ENCODE measurements around the gene RARRES2.
"Not testable (repeated sequence)": the region's sequence is repeated elsewhere in the genome, so short reads cannot be mapped to it uniquely, and the experiment has no call there.

Gene RARRES2

DNA sequence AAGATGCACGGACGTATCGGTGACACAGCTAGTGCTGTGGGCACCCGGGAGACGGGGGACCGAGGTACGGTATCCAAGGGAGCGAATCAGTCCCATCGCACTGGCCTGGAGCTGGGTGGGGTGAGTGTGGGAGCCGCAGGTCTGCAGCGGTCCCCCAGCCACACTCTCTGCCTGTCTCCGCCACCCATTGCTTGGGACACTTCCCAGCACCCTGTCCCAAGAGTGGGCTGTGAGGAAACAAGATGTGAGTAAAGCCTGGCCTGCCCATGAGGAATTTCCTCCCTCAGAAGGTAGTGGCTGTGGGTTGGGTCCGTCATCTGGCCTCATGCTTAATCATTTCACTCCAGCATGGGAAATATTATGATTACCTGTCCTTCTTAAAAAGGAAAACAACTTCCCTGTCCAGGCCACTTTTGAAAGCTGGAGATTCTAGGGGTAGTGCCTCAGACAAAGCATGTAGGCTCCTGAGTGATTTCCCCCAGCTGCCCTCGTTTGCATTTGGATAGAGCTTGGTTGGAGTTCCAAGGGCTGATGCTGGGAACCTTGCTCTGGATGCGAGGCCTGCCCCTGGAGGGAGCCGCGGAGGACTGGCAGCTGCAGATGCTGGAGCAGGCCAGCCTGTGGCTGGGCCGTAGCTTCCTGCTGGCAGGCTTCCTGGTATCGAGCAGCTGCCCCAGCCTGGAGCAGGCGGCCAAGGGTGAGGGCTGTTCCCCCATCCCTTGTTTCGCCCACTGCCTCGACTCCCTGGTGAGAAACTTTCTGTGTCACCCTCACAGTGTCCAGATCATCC, 11.9 kb downstream of the RARRES2 start:
- Mint-ChIP-seq H3K4me3 (no peak overlapping the region), H3K27me3 (ENCODE audit: low read depth) (no peaks in the 10 kb centered on the region), H3K9me3 (no peaks in the 10 kb centered on the region), H3K27ac (no peak overlapping the region), H3K4me1 (ENCODE audit: low read depth) (peaks cover 14% of the 10 kb centered on the region), H3K36me3 (ENCODE audit: low read depth) (peaks cover 19% of the 10 kb centered on the region)

DNA sequence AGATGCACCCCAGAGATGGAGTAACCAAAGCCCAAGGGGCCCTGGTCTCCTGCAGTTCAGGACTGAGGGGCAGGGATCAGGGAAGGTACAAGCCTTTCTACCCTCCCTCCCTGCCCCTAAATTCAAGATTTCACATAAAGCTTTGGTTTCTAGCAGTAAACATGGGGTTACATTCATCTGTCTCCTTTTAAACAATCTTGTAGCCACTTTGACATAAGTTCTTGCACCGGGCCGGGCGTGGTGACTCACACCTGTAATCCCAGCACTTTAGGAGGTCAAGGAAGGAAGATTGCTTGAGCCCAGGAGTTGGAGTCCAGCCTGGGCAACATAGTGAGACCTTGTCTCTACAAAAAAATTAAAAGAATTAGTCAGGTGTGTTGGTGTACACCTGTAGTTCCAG, 14.1 kb downstream of the RARRES2 start:
- Mint-ChIP-seq H3K36me3 (ENCODE audit: low read depth) (peaks cover 30% of the 10 kb centered on the region), H3K9me3 (no peaks in the 10 kb centered on the region), H3K27ac (no peak overlapping the region), H3K27me3 (ENCODE audit: low read depth) (no peaks in the 10 kb centered on the region), H3K4me3 (no peak overlapping the region), H3K4me1 (ENCODE audit: low read depth) (peaks cover 25% of the 10 kb centered on the region)

DNA sequence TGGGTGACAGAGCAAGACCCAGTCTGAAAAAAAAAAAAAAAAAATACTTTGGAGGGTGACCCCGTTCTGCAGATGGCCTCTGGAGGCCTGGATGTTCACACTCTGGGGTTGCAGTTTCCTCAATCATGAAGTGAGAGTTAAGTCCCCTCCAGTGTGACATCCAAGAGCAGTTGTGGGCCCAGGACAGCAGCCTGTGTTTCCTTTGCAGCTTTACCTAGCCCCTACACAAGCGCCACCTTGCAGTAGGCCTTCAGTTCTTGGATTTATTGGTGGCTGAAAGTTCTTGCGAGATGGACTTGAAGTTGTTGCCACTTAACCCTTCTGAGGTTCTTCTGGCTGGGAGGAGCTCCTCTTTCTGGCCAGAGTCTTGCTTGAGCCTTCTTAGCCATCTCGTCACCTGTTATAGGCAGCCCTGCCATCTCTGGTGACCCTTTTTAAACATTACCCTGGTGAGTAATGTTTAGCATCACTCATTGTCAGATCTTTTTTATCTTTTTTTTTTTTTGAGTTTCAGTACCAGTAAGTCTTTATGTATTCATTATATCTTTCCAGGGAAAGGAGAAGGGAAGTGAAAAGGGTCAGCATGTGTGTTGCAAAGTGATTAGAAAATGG, 14.7 kb downstream of the RARRES2 start:
- H3K36me3 Mint-ChIP-seq (ENCODE audit: low read depth) = peaks cover 30% of the 10 kb centered on the region

DNA sequence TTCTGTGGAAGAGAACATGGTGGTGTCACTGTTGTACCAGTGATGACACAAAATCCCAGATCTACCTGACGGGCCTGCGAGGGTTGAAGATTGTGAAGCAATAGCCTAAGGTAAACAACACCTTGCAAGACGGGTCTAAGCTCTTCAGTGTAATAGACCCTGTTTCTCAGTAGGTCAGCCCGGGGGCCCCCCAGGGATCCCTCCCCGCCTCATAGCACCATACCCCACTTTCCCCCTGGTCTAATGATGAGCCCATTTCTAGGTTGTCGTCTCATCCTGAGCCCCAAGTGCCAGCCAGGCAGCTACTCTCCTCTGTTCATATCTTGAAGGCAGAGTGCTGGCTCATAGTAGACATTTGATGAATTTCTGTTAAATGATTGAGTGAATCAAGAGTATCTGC, 15.5 kb downstream of the RARRES2 start:
- Mint-ChIP-seq H3K9me3 (no peaks in the 10 kb centered on the region), H3K27me3 (ENCODE audit: low read depth) (no peaks in the 10 kb centered on the region), H3K27ac (peak overlapping the region; percentile 26), H3K4me3 (no peak overlapping the region), H3K4me1 (ENCODE audit: low read depth) (peaks cover 36% of the 10 kb centered on the region), H3K36me3 (ENCODE audit: low read depth) (peaks cover 33% of the 10 kb centered on the region)

More for the DNA sequence above, 14.7 kb downstream of the RARRES2 start:
- Mint-ChIP-seq H3K27me3 (ENCODE audit: low read depth) (no peaks in the 10 kb centered on the region), H3K4me3 (no peak overlapping the region), H3K9me3 (no peaks in the 10 kb centered on the region), H3K27ac (peak overlapping the region; percentile 1), H3K4me1 (ENCODE audit: low read depth) (peaks cover 29% of the 10 kb centered on the region)

DNA sequence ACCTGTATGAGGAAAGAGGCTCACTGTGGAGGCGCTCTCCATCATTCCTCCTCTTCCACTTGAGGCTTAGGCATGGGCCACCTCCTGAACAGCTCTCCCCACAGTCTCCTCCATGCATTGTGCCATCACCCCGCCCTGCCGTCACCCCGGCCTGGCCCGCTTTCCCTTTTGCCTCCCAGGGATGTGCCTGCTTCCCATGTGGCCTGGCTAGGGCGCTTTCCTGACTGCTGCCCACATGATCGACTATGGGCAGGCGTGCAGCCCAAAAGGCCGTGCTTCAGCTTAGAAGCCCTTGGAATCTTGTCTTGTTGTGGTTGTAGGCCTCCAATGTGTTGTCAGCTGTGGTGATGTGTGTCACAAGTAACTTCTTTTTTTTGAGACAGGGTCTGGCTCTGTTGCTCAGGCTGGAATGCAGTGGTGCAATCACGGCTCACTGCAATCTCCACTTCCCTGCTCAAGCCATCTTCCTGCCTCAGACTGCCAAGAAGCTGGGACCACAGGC, 16.3 kb downstream of the RARRES2 start:
- no peaks in the 10 kb centered on the region for H3K27me3 Mint-ChIP-seq (ENCODE audit: low read depth)
- peak overlapping the region; percentile 100 for H3K27ac Mint-ChIP-seq
- H3K36me3 Mint-ChIP-seq (ENCODE audit: low read depth) = peaks cover 37% of the 10 kb centered on the region
- peaks cover 41% of the 10 kb centered on the region for H3K4me1 Mint-ChIP-seq (ENCODE audit: low read depth)
- H3K4me3 Mint-ChIP-seq = peak overlapping the region; percentile 99
- no peaks in the 10 kb centered on the region for H3K9me3 Mint-ChIP-seq

DNA sequence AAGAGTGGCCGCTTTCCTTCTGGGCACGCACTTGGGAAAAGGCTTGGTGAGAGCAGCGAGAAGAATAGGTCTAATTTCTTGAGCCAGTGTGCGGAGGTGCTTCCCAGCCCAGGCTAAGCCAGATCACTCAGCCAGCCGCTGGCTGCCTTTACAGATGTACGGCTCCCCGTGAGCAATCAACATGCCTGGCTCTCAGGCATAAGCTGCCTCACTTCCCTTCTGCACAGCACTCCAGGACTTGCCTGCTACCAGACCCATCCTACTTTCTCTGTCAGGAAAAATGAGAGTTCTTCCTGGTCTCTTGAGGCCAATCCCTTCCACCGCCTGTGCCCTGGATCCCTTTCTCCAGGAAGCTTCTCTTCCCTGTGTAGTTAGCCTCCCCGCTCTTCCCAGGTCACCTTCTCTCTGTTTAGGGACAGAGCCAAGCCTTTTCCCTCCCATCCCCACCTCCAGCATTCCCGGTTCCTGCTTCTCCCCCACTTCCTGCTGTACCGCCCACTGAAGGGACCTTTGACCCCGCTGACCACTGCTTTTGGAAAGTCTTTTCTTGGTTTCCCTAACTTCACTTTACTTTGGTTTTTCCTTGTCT, 17.0 kb downstream of the RARRES2 start:
- H3K4me1 Mint-ChIP-seq (ENCODE audit: low read depth) = peaks cover 45% of the 10 kb centered on the region
- peaks cover 40% of the 10 kb centered on the region for H3K36me3 Mint-ChIP-seq (ENCODE audit: low read depth)
- peak overlapping the region; percentile 99 for H3K4me3 Mint-ChIP-seq

DNA sequence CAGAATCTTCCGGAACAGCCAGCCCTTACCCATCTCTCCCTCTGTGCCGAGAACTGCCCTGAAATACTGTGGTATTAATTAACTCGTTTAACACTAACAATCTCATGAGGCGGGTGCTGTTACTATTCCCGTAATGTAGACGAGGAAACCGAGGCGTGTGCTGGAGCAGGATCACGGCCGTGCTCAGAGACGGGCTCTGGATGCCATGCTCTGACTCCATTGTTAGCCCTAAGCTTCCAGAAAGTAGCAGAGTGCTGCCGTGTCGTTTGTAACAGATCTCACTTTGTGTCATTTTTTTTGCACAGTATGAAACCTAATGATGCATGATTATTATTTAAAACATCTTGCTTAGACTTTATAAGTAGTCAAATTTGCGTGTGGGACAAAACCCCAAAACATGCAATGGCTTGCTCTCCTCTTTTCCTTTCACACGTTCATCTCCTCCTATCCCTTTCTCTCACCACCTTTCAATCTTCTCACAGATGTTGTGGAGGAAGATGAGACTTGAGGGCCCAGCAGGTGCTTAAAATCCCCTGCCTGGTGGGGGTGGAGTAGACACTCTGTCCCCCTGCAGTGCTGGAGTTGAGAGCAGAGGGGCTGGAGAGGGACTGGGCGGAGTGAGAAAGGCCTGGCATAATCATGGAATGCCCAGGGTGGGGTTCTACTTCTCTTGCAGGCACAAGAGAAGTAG, 17.6 kb downstream of the RARRES2 start:
- Mint-ChIP-seq H3K27ac (peak overlapping the region; percentile 100), H3K4me1 (ENCODE audit: low read depth) (peaks cover 45% of the 10 kb centered on the region), H3K4me3 (peak overlapping the region; percentile 99), H3K9me3 (no peaks in the 10 kb centered on the region), H3K27me3 (ENCODE audit: low read depth) (no peaks in the 10 kb centered on the region), H3K36me3 (ENCODE audit: low read depth) (peaks cover 40% of the 10 kb centered on the region)

More for the DNA sequence above, 17.0 kb downstream of the RARRES2 start:
- Mint-ChIP-seq H3K27me3 (ENCODE audit: low read depth) (no peaks in the 10 kb centered on the region), H3K27ac (peak overlapping the region; percentile 100), H3K9me3 (no peaks in the 10 kb centered on the region)

DNA sequence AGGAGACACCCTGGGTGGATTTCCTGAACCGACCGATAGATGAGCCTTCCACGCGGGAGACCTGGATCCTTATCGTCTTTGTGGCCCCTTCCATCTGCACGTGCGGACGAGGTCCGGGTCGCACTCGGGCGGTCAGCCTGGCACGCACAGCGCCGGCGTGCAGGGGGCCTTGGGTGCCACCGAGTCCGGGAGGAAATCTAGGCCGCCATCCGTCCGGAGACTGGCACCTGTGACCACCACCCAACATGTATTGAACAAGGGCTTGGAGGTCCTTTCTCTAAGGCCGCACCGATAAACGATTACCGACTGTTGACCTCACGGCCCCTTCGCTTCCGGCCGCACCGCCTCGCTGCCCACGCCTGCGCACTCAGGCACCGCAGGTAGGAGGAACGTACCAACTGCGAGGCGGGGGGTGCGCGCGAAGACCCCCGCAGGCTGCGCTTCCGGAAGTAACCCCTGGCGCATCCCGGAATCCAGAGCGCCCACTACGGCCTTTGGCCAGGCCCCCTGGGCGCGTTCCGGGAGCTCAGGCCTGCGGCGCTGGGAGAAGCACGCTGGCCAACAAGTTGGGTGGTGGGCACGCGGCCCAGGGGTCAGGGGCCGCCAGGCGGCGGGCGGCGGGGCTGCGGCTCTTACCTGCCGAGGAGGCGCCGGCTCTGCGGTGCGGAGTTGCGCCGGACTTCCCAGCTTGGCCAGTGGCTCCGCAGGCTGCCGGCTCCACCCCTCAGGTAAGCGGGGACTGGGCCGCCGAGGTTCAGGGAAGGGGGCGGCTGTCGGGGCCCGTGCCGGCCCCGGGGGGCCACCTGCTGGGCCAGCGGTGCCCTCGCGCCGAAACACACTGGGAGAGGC, 18.4 kb downstream of the RARRES2 start, which contains the start of the genes ACTR3C and LRRC61:
TSS of gene ACTR3C (minus strand) at position 713 of the 849 bp plus-strand sequence. CDS start 28,249 bp downstream, outside the sequence.
TSS of gene LRRC61 (plus strand) at position 523 of the 849 bp plus-strand sequence. CDS start 13,507 bp downstream, outside the sequence.
- peaks cover 45% of the 10 kb centered on the region for H3K4me1 Mint-ChIP-seq (ENCODE audit: low read depth)
- H3K27ac Mint-ChIP-seq = peak within 1 kb of the TSS; percentile 100
- peaks cover 45% of the 10 kb centered on the region for H3K36me3 Mint-ChIP-seq (ENCODE audit: low read depth)
- H3K9me3 Mint-ChIP-seq = no peaks in the 10 kb centered on the region
- no peaks in the 10 kb centered on the region for H3K27me3 Mint-ChIP-seq (ENCODE audit: low read depth)
- H3K4me3 Mint-ChIP-seq = peak within 1 kb of the TSS; percentile 99

DNA sequence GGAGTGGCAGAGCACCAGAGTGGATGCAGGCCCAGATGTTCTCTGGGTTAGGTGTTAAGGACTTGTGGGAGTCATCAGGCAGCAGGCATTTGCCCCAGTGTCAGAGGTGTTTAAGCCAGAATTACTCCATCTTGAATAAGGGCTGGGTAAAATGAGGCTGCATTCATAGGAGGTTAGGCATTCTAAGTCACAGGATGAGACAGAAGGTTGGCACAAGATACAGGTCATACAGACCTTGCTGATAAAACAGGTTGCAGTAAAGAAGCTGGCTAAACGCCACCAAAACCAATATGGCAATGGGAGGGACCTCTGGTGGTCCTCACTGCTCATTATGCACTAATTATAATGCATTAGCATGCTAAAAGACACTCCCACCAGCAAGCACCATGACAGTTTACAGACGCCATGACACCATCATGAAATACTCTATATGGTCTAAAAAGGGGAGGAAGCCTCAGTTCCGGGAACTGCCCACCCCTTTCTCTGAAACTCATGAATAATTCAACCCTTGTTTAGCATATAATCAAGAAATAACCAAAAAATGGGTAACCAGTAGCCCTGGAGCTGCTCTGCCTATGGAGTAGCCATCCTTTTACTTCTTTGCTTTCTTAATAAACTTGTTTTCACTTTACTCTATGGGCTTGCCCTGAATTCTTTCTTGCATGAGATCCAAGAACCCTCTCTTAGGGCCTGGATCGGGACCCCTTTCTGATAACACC, 19.2 kb downstream of the RARRES2 start:
- H3K27ac Mint-ChIP-seq = peak overlapping the region; percentile 99
- no peaks in the 10 kb centered on the region for H3K9me3 Mint-ChIP-seq
- H3K4me3 Mint-ChIP-seq = peak overlapping the region; percentile 96
- H3K36me3 Mint-ChIP-seq (ENCODE audit: low read depth) = peaks cover 47% of the 10 kb centered on the region
- H3K27me3 Mint-ChIP-seq (ENCODE audit: low read depth) = no peaks in the 10 kb centered on the region
- peaks cover 48% of the 10 kb centered on the region for H3K4me1 Mint-ChIP-seq (ENCODE audit: low read depth)

DNA sequence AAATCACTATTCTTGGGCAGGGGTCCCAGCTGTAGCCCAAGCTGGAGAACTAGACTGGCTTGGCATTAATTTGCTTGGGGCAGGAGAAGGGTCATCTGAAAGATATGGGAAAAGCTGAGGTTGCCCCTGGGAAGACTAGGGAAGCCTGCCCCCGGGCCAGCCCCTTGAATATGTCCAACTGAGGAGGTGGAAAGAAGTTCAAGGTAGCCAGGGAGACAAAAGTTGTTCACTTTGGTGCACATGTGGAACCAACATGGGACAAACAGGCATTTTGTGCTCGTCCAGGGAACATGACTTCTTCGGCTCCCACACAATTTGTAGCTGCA, 19.7 kb downstream of the RARRES2 start:
- Mint-ChIP-seq H3K27me3 (ENCODE audit: low read depth) (no peaks in the 10 kb centered on the region), H3K9me3 (no peaks in the 10 kb centered on the region), H3K4me3 (peak overlapping the region; percentile 96), H3K36me3 (ENCODE audit: low read depth) (peaks cover 44% of the 10 kb centered on the region), H3K4me1 (ENCODE audit: low read depth) (peaks cover 46% of the 10 kb centered on the region), H3K27ac (peak overlapping the region; percentile 99)

DNA sequence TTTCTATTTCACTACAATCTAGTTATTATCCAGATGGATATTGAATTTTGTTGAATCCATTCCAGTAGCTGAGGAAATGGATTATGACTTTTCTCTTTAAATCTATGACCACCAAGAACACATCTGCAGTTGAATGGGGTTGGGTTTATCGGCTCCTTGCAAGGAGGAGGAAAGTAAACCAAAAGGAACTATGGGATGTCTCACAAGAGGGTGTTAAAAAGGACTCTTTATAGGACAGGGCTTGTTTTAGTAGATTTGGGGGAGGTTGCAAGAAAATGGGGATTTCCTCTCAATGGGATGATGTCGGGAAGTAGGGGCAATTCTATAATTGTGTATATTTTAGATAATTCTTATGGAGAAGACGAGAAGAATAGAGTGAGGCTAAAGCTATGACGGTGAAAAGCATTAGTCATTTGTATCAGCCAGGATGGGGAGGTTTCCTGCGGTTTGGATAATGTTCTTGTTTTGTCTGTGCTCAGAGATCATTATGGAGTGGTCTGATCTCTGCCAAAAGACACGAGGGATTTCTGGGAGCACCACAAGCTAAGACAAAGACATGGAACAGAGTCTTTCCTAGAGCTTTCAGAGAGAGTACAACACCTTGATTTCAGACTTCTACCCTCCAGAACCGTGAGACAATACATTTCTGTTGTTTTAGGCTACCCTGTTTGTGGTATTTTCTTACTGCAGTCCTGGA, 23.5 kb downstream of the RARRES2 start:
- H3K36me3 Mint-ChIP-seq (ENCODE audit: low read depth) = peaks cover 27% of the 10 kb centered on the region
- H3K4me1 Mint-ChIP-seq (ENCODE audit: low read depth) = peaks cover 27% of the 10 kb centered on the region
- no peak overlapping the region for H3K27ac Mint-ChIP-seq
- H3K4me3 Mint-ChIP-seq = no peak overlapping the region
- H3K9me3 Mint-ChIP-seq = no peaks in the 10 kb centered on the region
- no peaks in the 10 kb centered on the region for H3K27me3 Mint-ChIP-seq (ENCODE audit: low read depth)

DNA sequence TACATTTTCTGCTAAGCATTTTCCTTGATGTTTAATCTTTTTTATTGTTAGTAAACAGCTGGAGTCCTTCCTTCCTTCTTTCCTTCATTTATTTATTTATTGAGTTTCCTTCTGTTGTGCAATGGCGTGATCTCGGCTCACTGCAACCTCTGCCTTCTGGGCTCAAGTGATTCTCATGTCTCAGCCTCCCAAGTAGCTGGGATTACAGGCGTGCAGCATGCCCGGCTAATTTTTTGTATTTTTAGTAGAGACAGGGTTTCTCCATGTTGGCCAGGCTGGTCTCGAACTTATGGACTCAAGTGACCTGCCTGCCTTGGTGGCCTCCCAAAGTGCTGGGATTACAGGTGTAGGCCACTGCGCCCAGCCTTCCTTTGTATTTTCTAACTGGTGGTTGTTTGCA, 24.4 kb downstream of the RARRES2 start:
- not testable (repeated sequence) for H3K9me3 Mint-ChIP-seq; H3K4me3 Mint-ChIP-seq; H3K27me3 Mint-ChIP-seq (ENCODE audit: low read depth); H3K27ac Mint-ChIP-seq
- H3K36me3 Mint-ChIP-seq (ENCODE audit: low read depth) = peaks cover 23% of the 10 kb centered on the region
- peaks cover 23% of the 10 kb centered on the region for H3K4me1 Mint-ChIP-seq (ENCODE audit: low read depth)

Measured in T-helper 1 cell treated with Interleukin-12 subunit alpha and Interleukin-12 subunit beta and Interleukin-4 antibody, amounts not matched to agents 30 μg/mL and 1 μg/mL, for 36 hours (primary cell).